SK-N-SH (cell line): ENCODE measurements around the gene SLC22A2. TPM values are rescaled to one million over a fixed set of nuclear protein-coding genes. Genes with fewer than 3 reads are reported as not detected.

ENCODE experiments used
- CTCF ChIA-PET: fragments of 300-600, 350-600 bp; formaldehyde crosslinking; extraction: SDS; loops from one replicate; lab custom pipeline; 2021; lab: Yijun Ruan, JAX
- POLR2A ChIA-PET: fragments of 350-600 bp; sonication (Branson Sonifier 250); formaldehyde crosslinking; extraction: SDS; loops from one replicate; lab custom pipeline; 2020; ENCODE audit warnings: antibody characterized with exemption, inconsistent platforms; lab: Yijun Ruan, JAX
- DNase-seq: peaks from one replicate; pipeline ENCODE4 v3.0.0; 2012
- H2AFZ ChIP-seq: fragments of 200-600 bp; sonication (generic); 2 replicates; pipeline ENCODE4 v1.8.1; 2016; ENCODE audit warnings: antibody characterized with exemption, mild to moderate bottlenecking, low read depth
- H3F3A ChIP-seq: fragments of 200-600 bp; sonication (generic); replicated peaks from 2 replicates; pipeline ENCODE3; 2016; ENCODE audit warnings: antibody characterized with exemption, mild to moderate bottlenecking; ENCODE audit not compliant: insufficient read depth
- H3K27ac ChIP-seq, 2 experiments: fragments of 200-500 bp in 1 of 2; fragments of 200-600 bp in 1 of 2; sonication (Bioruptor generic) in 1 of 2; sonication (generic), shearing (Covaris generic) in 1 of 2; 2 replicates each; pipeline versions ENCODE4 v1.5.1 to v1.6.1; 2014 to 2016; ENCODE audit warnings: low read depth in 2 of 2, inconsistent platforms in 1 of 2, low read length in 1 of 2, mild to moderate bottlenecking in 1 of 2, mixed read lengths in 1 of 2
- H3K27me3 ChIP-seq: fragments of 200-600 bp; sonication (generic), shearing (Covaris generic); 2 replicates; pipeline ENCODE4 v1.6.1; 2016; ENCODE audit warnings: mixed run types; ENCODE audit not compliant: insufficient read depth
- H3K36me3 ChIP-seq, 2 experiments: fragments of 200-500 bp in 1 of 2; fragments of 200-600 bp in 1 of 2; sonication (Bioruptor generic) in 1 of 2; sonication (generic) in 1 of 2; replicated peaks in 1 of 2; 2 replicates each; pipeline versions ENCODE3 to v1.5.1; 2014 to 2016; ENCODE audit warnings: low read length in 1 of 2, mild to moderate bottlenecking in 1 of 2; ENCODE audit not compliant: insufficient read depth in 2 of 2, control insufficient read depth in 1 of 2
- H3K4me1 ChIP-seq, 2 experiments: fragments of 200-500 bp in 1 of 2; fragments of 200-600 bp in 1 of 2; sonication (Bioruptor generic) in 1 of 2; sonication (generic), shearing (Covaris generic) in 1 of 2; 2 replicates each; pipeline versions ENCODE4 v1.5.1 to v1.6.1; 2014 to 2016; ENCODE audit warnings: low read depth in 1 of 2, low read length in 1 of 2, mixed run types in 1 of 2; ENCODE audit not compliant: insufficient read depth in 2 of 2, control insufficient read depth in 1 of 2
- H3K4me2 ChIP-seq: fragments of 200-600 bp; sonication (generic), shearing (Covaris generic); 2 replicates; pipeline ENCODE4 v1.6.1; 2017; ENCODE audit warnings: mixed run types
- H3K4me3 ChIP-seq, 2 experiments: fragments of 200-500 bp in 1 of 2; fragments of 200-600 bp in 1 of 2; sonication (Bioruptor generic) in 1 of 2; sonication (generic), shearing (Covaris generic) in 1 of 2; 2 replicates each; pipeline versions ENCODE4 v1.5.1 to v1.8.1; 2014 to 2016; ENCODE audit warnings: low read depth in 2 of 2, inconsistent platforms in 1 of 2, low read length in 1 of 2, mild to moderate bottlenecking in 1 of 2, mixed read lengths in 1 of 2, moderate library complexity in 1 of 2
- H3K79me2 ChIP-seq: fragments of 200-600 bp; sonication (generic); 2 replicates; pipeline ENCODE4 v1.8.1; 2017; ENCODE audit warnings: mild to moderate bottlenecking; ENCODE audit not compliant: insufficient read depth
- H3K9ac ChIP-seq: fragments of 200-600 bp; sonication (generic); 2 replicates; pipeline ENCODE4 v1.6.1; 2017; ENCODE audit warnings: mixed run types
- H3K9me2 ChIP-seq: fragments of 200-600 bp; sonication (generic); 2 replicates; pipeline ENCODE4 v1.6.1; 2017; ENCODE audit warnings: mixed run types
- H3K9me3 ChIP-seq: fragments of 200-600 bp; sonication (generic); 2 replicates; pipeline ENCODE4 v1.6.1; 2017; ENCODE audit warnings: mixed run types, mild to moderate bottlenecking, moderate library complexity
- H4K20me1 ChIP-seq: fragments of 200-600 bp; sonication (generic); 2 replicates; pipeline ENCODE4 v1.6.1; 2017; ENCODE audit warnings: mild to moderate bottlenecking, mixed run types; ENCODE audit not compliant: insufficient read depth
- CTCF ChIP-seq: fragments of 200-600 bp; sonication (generic); IDR thresholded peaks from 2 replicates; pipeline ENCODE4 v1.6.1; 2017; ENCODE audit warnings: antibody characterized with exemption, mild to moderate bottlenecking, moderate library complexity
- ELF1 ChIP-seq: IDR thresholded peaks from 2 replicates; pipeline ENCODE4 v1.4.0; 2012
- FOXJ3 ChIP-seq: sonication (generic); formaldehyde crosslinking; IDR thresholded peaks from 2 replicates; pipeline ENCODE4 v1.5.1; 2020; ENCODE audit warnings: mild to moderate bottlenecking, missing genetic modification reagents
- FOXM1 ChIP-seq: IDR thresholded peaks from 2 replicates; pipeline ENCODE4 v1.4.0; 2012; ENCODE audit warnings: low read depth, mild to moderate bottlenecking
- GABPA ChIP-seq: IDR thresholded peaks from 2 replicates; pipeline ENCODE4 v1.4.0; 2012; ENCODE audit warnings: low read depth, mild to moderate bottlenecking
- JUND ChIP-seq: IDR thresholded peaks from 2 replicates; pipeline ENCODE4 v1.4.0; 2012
- NRF1 ChIP-seq: IDR thresholded peaks from 2 replicates; pipeline ENCODE4 v1.6.1; 2012; ENCODE audit warnings: low read depth, mild to moderate bottlenecking, low read length
- PBX3 ChIP-seq: IDR thresholded peaks from 2 replicates; pipeline ENCODE4; 2012
- POLR2AphosphoS5 ChIP-seq: IDR thresholded peaks from 2 replicates; pipeline ENCODE4 v1.6.1; 2012; ENCODE audit warnings: low read depth, low read length
- SIN3A ChIP-seq: IDR thresholded peaks from 2 replicates; pipeline ENCODE4 v1.6.1; 2012; ENCODE audit warnings: low read depth, mild to moderate bottlenecking, low read length, moderate library complexity, borderline replicate concordance
- TCF12 ChIP-seq: IDR thresholded peaks from 2 replicates; pipeline ENCODE4 v1.4.0; 2012
- WGBS: methylation state at CpG from one replicate; pipeline ENCODE4 v1.1.6; 2017; ENCODE audit warnings: low lambda C conversion rate; 5-methylcytosine and 5-hydroxymethylcytosine counted together
- polyA plus RNA-seq, 3 experiments: library from polyadenylated mRNA; depleted of rRNA; stranded (reverse); fragments of >200 nt; gene quantifications; 2 replicates each; pipeline ENCODE4 v1.2.3, GENCODE V29; 2012

The SLC22A2 gene
- polyA plus RNA-seq, 1 of the 3 experiments (the other 2 are of a cell fraction) = not detected

GRCh38 chr6:160259598-160259997, 977 bp upstream of the SLC22A2 start:
- no peaks in the 10 kb centered on the region for H3K4me1 ChIP-seq
- H3K36me3 ChIP-seq = no peaks in the 10 kb centered on the region
- H3K79me2 ChIP-seq = no peaks in the 10 kb centered on the region
- no peak for TF ChIP-seq ELF1
- TF ChIP-seq FOXM1 = no peak
- TF ChIP-seq PBX3 = no peak
- no peak for TF ChIP-seq CTCF
- TF ChIP-seq NRF1 = no peak
- H4K20me1 ChIP-seq = no peaks in the 10 kb centered on the region
- H3K9ac ChIP-seq = no peak overlapping the region
- H3K4me3 ChIP-seq = no peak overlapping the region
- WGBS = 15% methylated on average over 8 of the region's 8 CpGs
- ChIA-PET CTCF (no interaction called here), POLR2A (no interaction called here)
- no peaks in the 10 kb centered on the region for H3K9me3 ChIP-seq
- no peak overlapping the region for H3K4me2 ChIP-seq
- no peaks in the 10 kb centered on the region for H3K9me2 ChIP-seq
- no peaks in the 10 kb centered on the region for H3F3A ChIP-seq
- DNase-seq = no peak
- H3K27ac ChIP-seq = no peak overlapping the region
- H3K27me3 ChIP-seq = peaks cover 37% of the 10 kb centered on the region; the same call in 1 of the 2 replicates
- no peak overlapping the region for H2AFZ ChIP-seq

- no peaks in the 10 kb centered on the region for H3K9me2 ChIP-seq
- ChIA-PET POLR2A (no interaction called here), CTCF (no interaction called here)
- H3K27me3 ChIP-seq = peaks cover 37% of the 10 kb centered on the region; the same call in 1 of the 2 replicates
- no peaks in the 10 kb centered on the region for H3K79me2 ChIP-seq
- H3F3A ChIP-seq = no peaks in the 10 kb centered on the region
- H3K4me1 ChIP-seq = no peaks in the 10 kb centered on the region
- H3K9ac ChIP-seq = no peak overlapping the region
- no peaks in the 10 kb centered on the region for H4K20me1 ChIP-seq
- H2AFZ ChIP-seq = no peak overlapping the region
- no peaks in the 10 kb centered on the region for H3K36me3 ChIP-seq
- no peaks in the 10 kb centered on the region for H3K9me3 ChIP-seq
- no peak for DNase-seq
- no peak overlapping the region for H3K4me3 ChIP-seq
- H3K27ac ChIP-seq = no peak overlapping the region
- TF ChIP-seq SIN3A (no peak), GABPA (no peak), PBX3 (no peak), TCF12 (no peak), POLR2AphosphoS5 (no peak)
- no peak overlapping the region for H3K4me2 ChIP-seq
- WGBS = 13% methylated on average over 8 of the region's 8 CpGs
These were observed 463 bp upstream of the SLC22A2 start for GRCh38 chr6:160259143-160259425.

- H3K9me2 ChIP-seq = no peaks in the 10 kb centered on the region
- no peak overlapping the region for H2AFZ ChIP-seq
- no peaks in the 10 kb centered on the region for H4K20me1 ChIP-seq
- DNase-seq = no peak
- H3K27ac ChIP-seq = no peak overlapping the region
- ChIA-PET POLR2A (no interaction called here), CTCF (no interaction called here)
- peaks cover 37% of the 10 kb centered on the region; the same call in 1 of the 2 replicates for H3K27me3 ChIP-seq
- no peak overlapping the region for H3K4me2 ChIP-seq
- no peaks in the 10 kb centered on the region for H3F3A ChIP-seq
- H3K9me3 ChIP-seq = no peaks in the 10 kb centered on the region
- H3K4me1 ChIP-seq = no peaks in the 10 kb centered on the region
- H3K4me3 ChIP-seq = no peak overlapping the region
- H3K9ac ChIP-seq = no peak overlapping the region
- no peaks in the 10 kb centered on the region for H3K36me3 ChIP-seq
- TF ChIP-seq JUND = no peak
- no peak for TF ChIP-seq FOXJ3 (CRISPR knock-in tag)
- no peaks in the 10 kb centered on the region for H3K79me2 ChIP-seq
- 20% methylated on average over 1 of the region's 1 CpG for WGBS
These were observed 2.2 kb downstream of the SLC22A2 start for GRCh38 chr6:160256445-160256844.
